ENCODE results near the gene NKX1-2.

The NKX1-2 gene

DNA sequence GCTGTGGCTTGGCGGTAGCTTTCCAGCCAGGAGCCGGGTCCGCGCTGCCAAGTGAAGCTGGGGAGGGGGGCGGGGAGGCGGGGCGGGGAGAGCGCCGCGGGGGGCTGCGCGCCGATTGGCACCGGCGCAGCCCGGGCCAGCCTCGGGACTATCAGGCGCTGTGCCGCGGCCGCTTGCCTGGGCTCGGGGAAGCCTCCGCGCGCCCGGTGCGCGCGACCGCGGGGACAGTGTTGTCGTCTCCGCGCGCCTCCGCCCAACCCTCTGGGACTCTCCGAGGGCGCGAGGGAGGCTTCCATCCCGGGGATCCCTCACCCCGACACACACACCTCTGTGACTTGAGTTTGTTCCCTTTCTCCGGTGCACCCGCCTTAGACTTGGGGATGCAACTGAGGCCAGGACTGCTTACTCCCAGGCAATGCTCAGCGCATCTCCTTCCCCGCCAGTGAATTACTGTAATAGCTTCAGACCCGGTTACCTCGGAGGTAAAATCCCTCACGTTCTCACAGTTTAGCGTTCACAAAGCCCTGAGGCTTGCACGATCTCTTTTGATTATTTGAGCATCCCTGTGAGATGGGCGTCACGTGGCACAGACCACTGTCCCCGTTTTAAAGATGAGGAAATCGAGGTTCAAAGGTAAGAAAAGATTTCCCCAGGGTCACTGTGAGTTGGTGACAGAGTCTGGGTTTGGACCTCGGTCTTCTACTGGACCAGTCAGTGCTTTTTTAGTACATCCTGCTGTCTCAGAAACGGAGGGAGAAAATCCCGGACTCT, at the start of gene NKX1-2:
NKX1-2 (minus strand) TSS at position 24 of the 771 bp plus-strand sequence. CDS start 92 bp downstream, outside the sequence.
- DNase-seq, result peak in 26 of 51 donors; percentile 3 to 68 (median 25)

GRCh38 chr10:124498056-124498455, 48.2 kb upstream of the NKX1-2 start:
- no peak for DNase-seq

GRCh38 chr10:124497196-124497881, 47.5 kb upstream of the NKX1-2 start:
- DNase-seq, result peak in 2 of 51 donors; percentile 27 to 35

DNA sequence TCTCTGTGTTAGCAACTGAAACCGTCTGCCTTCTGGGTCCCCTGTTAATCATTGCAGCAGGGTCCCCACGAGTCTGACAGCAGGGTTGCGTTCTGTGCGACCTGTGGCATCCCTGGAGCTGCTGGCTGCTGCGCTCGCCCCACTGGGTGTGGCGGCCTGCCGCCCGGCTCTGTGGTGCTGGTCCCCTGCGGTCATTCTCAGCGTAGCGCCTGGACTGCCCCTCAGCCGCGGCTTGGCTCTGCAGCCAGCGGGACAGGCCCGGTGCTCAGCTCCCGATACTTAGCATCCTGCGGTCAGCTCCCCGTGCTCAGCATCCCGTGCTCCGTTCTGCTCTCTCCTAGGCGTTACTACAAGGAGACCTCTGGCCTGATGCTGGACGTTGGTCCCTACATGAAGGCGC, 46.8 kb upstream of the NKX1-2 start:
- no peak for DNase-seq

GRCh38 chr10:124496150-124496549, 46.3 kb upstream of the NKX1-2 start:
- DNase-seq, result no peak

GRCh38 chr10:124495725-124496124, 45.9 kb upstream of the NKX1-2 start:
- no peak for DNase-seq

DNA sequence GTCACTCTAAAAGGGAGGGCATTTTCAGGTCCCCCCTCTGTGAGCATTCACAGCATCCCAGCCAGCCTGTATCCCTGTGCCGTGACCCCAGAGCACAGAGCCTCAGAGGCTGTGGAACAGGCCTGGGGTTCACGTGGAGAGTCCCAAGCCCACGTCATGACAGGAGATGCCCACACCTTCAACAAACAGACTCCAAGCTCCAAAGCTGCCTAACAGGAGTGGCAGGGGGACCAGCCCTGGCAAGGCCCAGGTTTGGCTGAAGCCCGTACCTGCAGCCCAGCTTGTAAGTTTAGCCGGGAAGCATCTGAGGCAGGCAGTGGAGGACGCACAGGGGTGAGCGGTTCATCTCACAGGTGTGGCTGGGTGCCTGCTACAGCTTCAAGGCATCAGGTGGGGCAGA, 45.3 kb upstream of the NKX1-2 start:
- no peak for DNase-seq

GRCh38 chr10:124494046-124494807, 44.4 kb upstream of the NKX1-2 start:
- DNase-seq, result no peak

- DNase-seq, result no peak
Measured at GRCh38 chr10:124493214-124493882, 43.5 kb upstream of the NKX1-2 start.

DNA sequence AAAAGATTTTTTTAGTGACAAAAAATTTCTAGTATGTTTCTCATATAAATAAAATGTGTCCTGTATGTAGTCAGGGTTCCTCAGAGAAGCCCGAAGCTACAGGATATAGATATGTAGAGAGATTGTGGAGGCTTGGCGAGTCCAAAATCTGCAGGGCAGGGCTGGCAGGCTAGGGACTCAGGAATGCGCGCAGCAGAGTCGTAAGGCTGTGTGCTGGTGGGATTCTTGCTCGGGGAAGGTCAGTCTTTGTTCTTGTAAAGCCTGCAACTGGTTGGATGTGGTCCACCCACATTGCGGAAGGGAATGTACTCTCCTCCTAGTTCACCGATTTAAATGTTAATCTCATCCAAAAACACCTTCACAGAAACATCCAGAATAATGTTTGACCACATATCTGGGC, 42.4 kb upstream of the NKX1-2 start:
- DNase-seq, result no peak

DNA sequence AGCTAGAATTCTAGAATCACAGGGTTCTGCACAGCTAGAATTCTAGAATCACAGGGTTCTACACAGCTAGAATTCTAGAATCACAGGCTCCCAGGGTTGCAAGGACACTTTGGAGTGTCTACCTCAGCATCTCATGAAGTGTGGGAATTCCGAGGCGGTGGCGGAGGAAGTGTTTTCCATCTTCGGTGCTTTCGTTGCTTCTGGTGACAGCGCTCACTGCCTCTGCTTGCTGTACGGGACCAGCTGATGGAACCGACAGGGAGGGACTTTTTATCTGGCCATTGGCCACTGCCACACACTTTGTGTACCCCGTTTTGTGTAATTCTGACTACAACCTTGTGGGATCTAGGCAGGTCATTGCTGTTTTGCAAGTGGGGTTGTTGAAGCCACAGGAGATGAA, 41.3 kb upstream of the NKX1-2 start:
- no peak for DNase-seq

- no peak for DNase-seq
Measured at GRCh38 chr10:124486635-124487034, 36.8 kb upstream of the NKX1-2 start.

- peak in 3 of 51 donors; percentile 10 to 26 (median 16) for DNase-seq
Measured at GRCh38 chr10:124484661-124485060, 34.8 kb upstream of the NKX1-2 start.

- DNase-seq, result no peak
Measured at GRCh38 chr10:124484031-124484430, 34.2 kb upstream of the NKX1-2 start.

DNA sequence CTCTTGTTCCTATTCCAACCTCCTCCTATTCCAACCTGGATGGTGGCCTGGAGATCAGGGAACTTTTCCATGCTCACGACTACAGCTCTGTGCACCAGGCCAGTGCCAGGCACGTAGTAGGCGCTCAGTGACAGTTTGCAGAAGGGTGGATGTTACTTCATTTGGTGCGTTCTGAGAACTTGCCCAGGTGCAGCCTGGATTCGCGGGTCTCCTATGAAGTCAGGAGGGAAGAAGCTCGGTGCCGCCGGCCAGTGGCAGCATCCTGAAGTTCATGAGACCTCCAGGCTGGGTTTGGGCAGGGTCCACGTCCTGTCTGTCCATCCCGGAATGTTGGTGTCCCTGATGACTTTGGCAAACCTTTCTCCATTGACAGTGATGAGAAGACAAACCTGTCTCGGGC, 33.0 kb upstream of the NKX1-2 start:
- no peak for DNase-seq

GRCh38 chr10:124482236-124482800, 32.5 kb upstream of the NKX1-2 start:
- no peak for DNase-seq

- no peak for DNase-seq
Measured at GRCh38 chr10:124481717-124482116, 31.9 kb upstream of the NKX1-2 start.

DNA sequence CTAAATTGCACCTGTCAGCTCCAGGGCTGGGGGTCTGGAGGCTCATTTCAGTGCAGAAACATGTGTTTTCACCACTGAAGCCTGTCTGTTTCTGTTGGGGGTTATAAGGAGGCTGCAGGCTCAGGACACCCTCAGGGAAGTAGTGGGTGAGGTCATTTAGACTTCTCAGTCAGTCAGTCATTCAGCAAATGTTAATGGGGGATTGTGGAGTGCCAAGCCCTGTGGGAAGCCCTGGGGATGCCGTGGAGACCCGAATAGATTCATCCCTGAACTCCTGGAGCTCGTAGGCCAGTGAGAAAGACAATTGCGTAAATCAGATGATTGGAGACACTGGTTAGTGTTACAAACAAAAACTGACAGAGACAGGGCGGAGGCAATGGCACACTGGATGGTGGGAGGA, 31.0 kb upstream of the NKX1-2 start:
- no peak for DNase-seq

GRCh38 chr10:124478515-124478914, 28.7 kb upstream of the NKX1-2 start:
- DNase-seq, result no peak

- DNase-seq, result no peak
Measured at GRCh38 chr10:124477614-124478363, 28.0 kb upstream of the NKX1-2 start.

All from hypothalamus (tissue), 51 donors.